Aorta (tissue), 5 donors: Measurements from ENCODE around the gene CAP2. TPM values are rescaled to one million over a fixed set of nuclear protein-coding genes. Genes with fewer than 3 reads are reported as not detected.

Experiments
- ATAC-seq: fragments of 200-7000 bp; cut with Tn5 transposase; one replicate; pipeline ENCODE4 v1.9.1; 2022; ENCODE audit warnings: moderate library complexity; ENCODE audit not compliant: low FRiP score
- DNase-seq, 2 donors: peaks; one replicate each; pipeline ENCODE4 v3.0.0-alpha.2; 2020
- H3K27ac ChIP-seq, 2 donors: one replicate each; pipeline ENCODE4 v1.5.1; 2013; ENCODE audit warnings: low read length in 2 of 2, mild to moderate bottlenecking in 2 of 2, moderate library complexity in 2 of 2, control low read depth in 1 of 2, inconsistent platforms in 1 of 2, low read depth in 1 of 2
- H3K27me3 ChIP-seq, 2 donors: one replicate each; pipeline ENCODE4 v1.6.1; 2013; ENCODE audit warnings: control low read depth in 1 of 2, low read length in 1 of 2, mild to moderate bottlenecking in 1 of 2, moderate library complexity in 1 of 2; ENCODE audit not compliant: insufficient read depth in 2 of 2, control insufficient read depth in 1 of 2
- H3K36me3 ChIP-seq, 2 donors: one replicate each; pipeline ENCODE4 v1.6.1; 2013; ENCODE audit warnings: control low read depth in 1 of 2, low read length in 1 of 2, mild to moderate bottlenecking in 1 of 2; ENCODE audit not compliant: insufficient read depth in 2 of 2, control insufficient read depth in 1 of 2
- H3K4me1 ChIP-seq, 2 donors: one replicate each; pipeline ENCODE4 v1.6.1; 2013; ENCODE audit warnings: low read length in 2 of 2, control low read depth in 1 of 2, mild to moderate bottlenecking in 1 of 2, moderate library complexity in 1 of 2; ENCODE audit not compliant: insufficient read depth in 2 of 2, control insufficient read depth in 1 of 2
- H3K4me3 ChIP-seq, 2 donors: one replicate each; pipeline ENCODE4 v1.5.1; 2013; ENCODE audit warnings: low read length in 2 of 2, control low read depth in 1 of 2, mild to moderate bottlenecking in 1 of 2
- H3K9me3 ChIP-seq: one replicate; pipeline ENCODE4 v1.6.1; 2013; ENCODE audit warnings: mild to moderate bottlenecking, low read length; ENCODE audit not compliant: control insufficient read depth
- WGBS, 2 donors: extraction: QIAGEN DNeasy Blood & Tissue Kit; methylation state at CpG; one replicate each; pipeline ENCODE4 v1.1.7; 2013; 5-methylcytosine and 5-hydroxymethylcytosine counted together
- intact Hi-C, 2 donors: fragments of 100-400 bp; cut with DNase I; formaldehyde crosslinking; loops; one replicate each; pipeline versions ENCODE4 v1.14.2 to v1.15.0; 2022
- polyA plus RNA-seq, 2 donors: library from polyadenylated mRNA; stranded (reverse); fragments of 200-250 nt; gene quantifications; one replicate each; pipeline ENCODE4 v1.2.3, GENCODE V29; 2013
- total RNA-seq, 2 donors: library from RNA; stranded (reverse); fragmentation: NEBNext Ultra II Directional; extraction: Animal tissue kit (Norgen Biotek cat#: 25700); gene quantifications; one replicate each; pipeline ENCODE4 v1.2.1, GENCODE V29; 2021
- donor health status: healthy with polysubstance abuse.
- donor health status: Bipolar disorder and iron deficiency.
- donor health status: DM: no; HTN: no; CAD: no.
- donor health status: DM: no; HTN: no; CAD: no.
- donor health status: DM: yes; HTN: yes; CAD: no.

CAP2 gene
- total and polyA plus RNA-seq, 4 donors = 21.2 to 28.4 (median 24.0) TPM

GRCh38 chr6:17501982-17502704 is 108.7 kb downstream of the CAP2 start:
- whole genome bisulfite sequencing, 2 donors = 94 to 95% methylated on average over 3 of the region's 3 CpGs
- no peak overlapping the region for H3K4me3 ChIP-seq
- H3K36me3 ChIP-seq = no peaks in the 10 kb centered on the region
- no peaks in the 10 kb centered on the region for H3K9me3 ChIP-seq
- H3K27ac ChIP-seq = no peak overlapping the region
- DNase-seq (no peak), ATAC-seq (no peak)
- H3K27me3 ChIP-seq = no peaks in the 10 kb centered on the region
- intact Hi-C loops = no loop called here
- peaks cover 2% of the 10 kb centered on the region in 2 donors for H3K4me1 ChIP-seq

- ATAC-seq = no peak
Observed at GRCh38 chr6:17503051-17503450, 109.7 kb downstream of the CAP2 start.

DNA sequence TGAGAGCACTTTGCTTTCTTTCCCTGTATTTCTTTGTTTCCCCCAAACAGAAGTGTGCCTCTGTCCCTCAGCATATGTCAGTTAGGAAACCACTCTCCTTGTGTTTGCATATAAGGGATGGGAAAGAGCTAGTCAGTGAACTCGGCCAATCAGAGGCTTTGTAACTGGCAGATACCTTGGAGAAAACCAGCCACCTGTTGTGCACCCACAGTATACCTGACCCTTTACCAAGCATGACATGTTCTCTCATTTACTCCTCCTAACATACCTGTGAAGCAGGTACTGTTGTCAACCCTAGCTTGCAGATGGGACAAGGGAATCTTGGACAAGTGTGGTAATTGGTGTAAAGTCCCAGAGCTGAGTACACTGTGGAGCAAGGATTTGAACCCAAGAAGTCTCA is 110.6 kb downstream of the CAP2 start:
- H3K36me3 ChIP-seq = no peaks in the 10 kb centered on the region
- H3K4me1 ChIP-seq = peaks cover 2% of the 10 kb centered on the region in 2 donors
- H3K27me3 ChIP-seq = no peaks in the 10 kb centered on the region
- ATAC-seq = no peak
- no peak for DNase-seq
- WGBS, 2 donors = 84 to 86% methylated on average over 1 of the region's 1 CpG
- intact Hi-C loops = no loop called here
- H3K9me3 ChIP-seq = no peaks in the 10 kb centered on the region
- no peak overlapping the region for H3K4me3 ChIP-seq
- H3K27ac ChIP-seq = no peak overlapping the region

More at GRCh38 chr6:17503051-17503450, 109.7 kb downstream of the CAP2 start:
- Histone ChIP-seq H3K4me3 (no peak overlapping the region), H3K27ac (no peak overlapping the region), H3K36me3 (no peaks in the 10 kb centered on the region), H3K9me3 (no peaks in the 10 kb centered on the region), H3K4me1 (peaks cover 2% of the 10 kb centered on the region in 2 donors), H3K27me3 (no peaks in the 10 kb centered on the region)
- WGBS, 2 donors = 96 to 97% methylated on average over 7 of the region's 7 CpGs
- intact Hi-C loops = no loop called here
- DNase-seq = no peak

- 74 to 83% methylated on average over 5 of the region's 5 CpGs for WGBS, 2 donors
- Histone ChIP-seq H3K27me3 (no peaks in the 10 kb centered on the region), H3K9me3 (no peaks in the 10 kb centered on the region), H3K36me3 (no peaks in the 10 kb centered on the region), H3K27ac (no peak overlapping the region), H3K4me1 (peaks cover 2% of the 10 kb centered on the region in 2 donors), H3K4me3 (no peak overlapping the region)
- DNase-seq (no peak), ATAC-seq (no peak)
- intact Hi-C loops = no loop called here
Observed at GRCh38 chr6:17505062-17505476, 111.7 kb downstream of the CAP2 start.

GRCh38 chr6:17505767-17506280 is 112.4 kb downstream of the CAP2 start:
- H3K4me1 ChIP-seq = peaks cover 2% of the 10 kb centered on the region in 2 donors
- H3K27me3 ChIP-seq = no peaks in the 10 kb centered on the region
- H3K9me3 ChIP-seq = no peaks in the 10 kb centered on the region
- H3K27ac ChIP-seq = no peak overlapping the region
- H3K4me3 ChIP-seq = no peak overlapping the region
- 93% methylated on average over 5 of the region's 5 CpGs for WGBS, 2 donors
- DNase-seq = no peak
- H3K36me3 ChIP-seq = no peaks in the 10 kb centered on the region
- ATAC-seq = no peak
- intact Hi-C loops = no loop called here

GRCh38 chr6:17506531-17506930 is 113.1 kb downstream of the CAP2 start:
- no peak for ATAC-seq
- Histone ChIP-seq H3K27ac (no peak overlapping the region), H3K36me3 (no peaks in the 10 kb centered on the region), H3K4me1 (peaks cover 2% of the 10 kb centered on the region in 2 donors), H3K27me3 (no peaks in the 10 kb centered on the region), H3K4me3 (no peak overlapping the region), H3K9me3 (no peaks in the 10 kb centered on the region)
- intact Hi-C loops = no loop called here
- whole genome bisulfite sequencing, 2 donors = 98 to 99% methylated on average over 6 of the region's 6 CpGs
- DNase-seq = no peak

DNA sequence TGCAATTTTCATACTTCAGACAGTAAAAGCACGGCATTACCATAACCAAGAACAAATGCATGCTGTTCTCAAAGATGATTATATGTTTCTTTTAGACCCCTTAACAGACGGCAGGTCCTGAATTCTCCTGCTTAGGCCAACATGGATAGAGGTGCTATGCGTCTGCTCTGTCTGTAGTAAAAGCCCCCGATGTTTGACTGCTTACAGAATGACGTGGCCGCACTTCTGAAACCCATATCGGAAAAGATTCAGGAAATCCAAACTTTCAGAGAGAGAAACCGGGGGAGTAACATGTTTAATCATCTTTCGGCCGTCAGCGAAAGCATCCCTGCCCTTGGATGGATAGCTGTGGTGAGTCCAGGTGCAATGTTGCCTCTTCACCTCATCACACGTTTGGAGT is 113.6 kb downstream of the CAP2 start:
- Histone ChIP-seq H3K27ac (no peak overlapping the region), H3K4me3 (no peak overlapping the region), H3K27me3 (no peaks in the 10 kb centered on the region), H3K36me3 (no peaks in the 10 kb centered on the region), H3K4me1 (peaks cover 2% of the 10 kb centered on the region in 2 donors), H3K9me3 (no peaks in the 10 kb centered on the region)
- DNase-seq (no peak), ATAC-seq (no peak)
- WGBS, 2 donors = 94 to 95% methylated on average over 12 of the region's 12 CpGs
- intact Hi-C loops = no loop called here

GRCh38 chr6:17511084-17511483 is 117.7 kb downstream of the CAP2 start:
- H3K27me3 ChIP-seq = no peaks in the 10 kb centered on the region
- DNase-seq (no peak), ATAC-seq (no peak)
- no peaks in the 10 kb centered on the region for H3K9me3 ChIP-seq
- H3K4me1 ChIP-seq = peaks cover 0 to 2% of the 10 kb centered on the region in 2 donors
- H3K36me3 ChIP-seq = no peaks in the 10 kb centered on the region
- intact Hi-C loops = no loop called here
- no peak overlapping the region for H3K27ac ChIP-seq
- WGBS, 2 donors = 96 to 97% methylated on average over 11 of the region's 11 CpGs
- no peak overlapping the region for H3K4me3 ChIP-seq

DNA sequence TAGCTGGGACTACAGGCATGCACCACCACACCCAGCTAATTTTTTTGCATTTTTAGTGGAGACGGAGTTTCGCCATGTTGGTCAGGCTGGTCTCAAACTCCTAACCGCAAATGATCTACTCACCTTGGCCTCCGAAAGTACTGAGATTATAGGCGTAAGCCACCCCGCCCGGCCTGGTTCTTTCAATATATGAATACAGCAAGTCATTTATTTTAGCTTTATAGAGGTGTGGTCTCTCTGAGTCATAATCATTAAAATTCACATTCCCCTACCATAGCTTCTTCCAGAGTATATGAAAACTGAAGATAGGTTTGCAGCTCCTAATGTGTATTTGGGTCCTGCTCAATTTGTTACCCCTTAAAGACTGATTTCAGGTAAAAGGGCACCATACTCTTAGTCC is 118.2 kb downstream of the CAP2 start:
- H3K9me3 ChIP-seq = no peaks in the 10 kb centered on the region
- intact Hi-C loops = no loop called here
- H3K4me1 ChIP-seq = peaks cover 0 to 2% of the 10 kb centered on the region in 2 donors
- no peak for ATAC-seq
- WGBS, 2 donors = 99% methylated on average over 7 of the region's 7 CpGs
- H3K36me3 ChIP-seq = no peaks in the 10 kb centered on the region
- no peak overlapping the region for H3K4me3 ChIP-seq
- no peaks in the 10 kb centered on the region for H3K27me3 ChIP-seq
- no peak for DNase-seq
- H3K27ac ChIP-seq = no peak overlapping the region
